HG03064 (cell line): Measurements from ENCODE around the gene TULP4.

Experiments
- ATAC-seq: cut with Tn5 transposase; IDR thresholded peaks from one replicate; pipeline ENCODE4 v1.9.1; 2021; ENCODE audit warnings: low read depth; ENCODE audit not compliant: unreplicated experiment

Gene TULP4

DNA sequence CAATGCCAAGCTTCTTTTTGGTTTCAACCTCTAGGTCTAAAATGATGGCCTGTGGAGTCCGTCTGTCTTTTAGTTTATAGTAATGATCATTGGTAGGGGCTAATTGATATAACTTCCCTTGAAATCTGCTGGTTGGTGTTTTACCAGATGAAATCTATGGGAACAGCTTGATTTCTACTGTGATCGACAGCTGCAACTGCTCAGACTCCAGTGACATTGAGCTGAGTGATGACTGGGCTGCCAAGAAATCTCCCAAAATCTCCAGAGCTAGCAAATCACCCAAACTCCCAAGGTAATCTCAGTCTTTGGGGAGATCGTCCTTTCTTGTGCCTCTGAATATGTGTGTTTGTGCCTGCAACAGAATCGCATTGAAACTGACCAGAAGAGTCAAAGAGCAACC, 177.2 kb downstream of the TULP4 start:
- no peak for ATAC-seq

GRCh38 chr6:158492881-158493280, 180.6 kb downstream of the TULP4 start:
- no peak for ATAC-seq

- ATAC-seq: no peak
Measured at GRCh38 chr6:158496700-158497099, 184.4 kb downstream of the TULP4 start.

DNA sequence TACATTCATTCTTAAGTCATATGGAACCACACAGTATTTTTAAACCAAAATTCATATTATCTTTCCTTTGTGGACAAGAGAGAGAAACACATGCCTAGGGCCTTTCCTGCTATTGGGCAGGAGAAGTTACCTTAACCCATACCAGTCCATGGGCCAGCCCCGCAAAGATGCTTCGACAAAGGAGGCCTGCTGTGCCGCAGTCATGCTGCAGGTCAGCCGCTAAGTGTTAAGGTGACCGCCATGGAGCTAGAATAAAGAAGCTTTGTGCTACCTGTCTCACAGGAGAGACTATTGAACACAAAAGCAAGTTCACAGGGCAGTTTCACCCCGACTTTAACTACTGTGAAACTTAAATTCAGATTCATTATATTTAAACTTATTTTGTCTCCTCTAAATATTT, 185.4 kb downstream of the TULP4 start:
- no peak for ATAC-seq

GRCh38 chr6:158498362-158498761, 186.1 kb downstream of the TULP4 start:
- ATAC-seq: no peak

GRCh38 chr6:158499601-158500000, 187.3 kb downstream of the TULP4 start:
- ATAC-seq: no peak

- ATAC-seq: no peak
Measured at GRCh38 chr6:158500016-158500735, 187.9 kb downstream of the TULP4 start.

DNA sequence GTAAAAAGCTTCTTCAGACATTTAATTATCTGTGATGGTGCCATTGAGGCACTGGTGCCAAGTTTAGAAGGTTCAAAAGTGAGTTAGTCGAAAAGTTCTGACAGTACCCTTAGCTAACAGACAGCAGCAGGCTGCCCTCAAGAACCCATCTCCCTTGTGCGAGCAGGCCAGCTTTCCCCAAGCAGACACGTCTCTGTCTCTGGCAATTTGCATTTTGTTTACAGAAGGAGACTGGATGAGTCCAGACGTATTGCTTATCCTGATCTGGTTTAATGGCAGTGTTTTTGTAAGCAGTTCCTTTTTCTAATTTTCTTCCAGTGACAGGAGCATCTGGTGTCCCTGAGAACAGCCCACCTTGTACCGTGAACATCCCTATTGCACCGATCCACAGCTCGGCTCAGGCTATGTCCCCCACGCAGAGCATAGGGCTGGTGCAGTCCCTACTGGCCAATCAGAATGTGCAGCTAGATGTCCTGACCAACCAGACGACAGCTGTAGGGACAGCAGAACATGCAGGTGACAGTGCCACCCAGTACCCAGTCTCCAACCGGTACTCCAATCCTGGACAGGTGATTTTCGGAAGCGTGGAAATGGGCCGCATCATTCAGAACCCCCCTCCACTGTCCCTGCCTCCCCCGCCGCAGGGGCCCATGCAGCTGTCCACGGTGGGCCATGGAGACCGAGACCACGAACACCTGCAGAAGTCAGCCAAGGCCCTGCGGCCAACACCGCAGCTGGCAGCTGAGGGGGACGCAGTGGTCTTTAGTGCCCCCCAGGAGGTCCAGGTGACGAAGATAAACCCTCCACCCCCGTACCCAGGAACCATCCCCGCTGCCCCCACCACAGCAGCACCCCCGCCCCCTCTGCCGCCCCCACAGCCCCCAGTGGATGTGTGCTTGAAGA, 189.3 kb downstream of the TULP4 start:
- ATAC-seq: no peak

GRCh38 chr6:158502263-158502950, 190.1 kb downstream of the TULP4 start:
- ATAC-seq: no peak

- no peak for ATAC-seq
Measured at GRCh38 chr6:158503222-158503621, 191.0 kb downstream of the TULP4 start.

DNA sequence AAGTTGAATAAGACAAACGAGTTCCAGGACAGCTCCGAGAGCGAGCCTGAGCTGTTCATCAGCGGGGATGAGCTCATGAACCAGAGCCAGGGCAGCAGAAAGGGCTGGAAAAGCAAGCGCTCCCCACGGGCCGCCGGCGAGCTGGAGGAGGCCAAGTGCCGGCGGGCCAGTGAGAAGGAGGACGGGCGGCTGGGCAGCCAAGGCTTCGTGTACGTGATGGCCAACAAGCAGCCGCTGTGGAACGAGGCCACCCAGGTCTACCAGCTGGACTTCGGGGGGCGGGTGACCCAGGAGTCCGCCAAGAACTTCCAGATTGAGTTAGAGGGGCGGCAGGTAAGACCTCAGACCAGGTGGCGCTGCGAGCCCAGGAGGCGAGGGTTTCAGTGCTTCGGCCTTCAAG, 191.6 kb downstream of the TULP4 start:
- ATAC-seq: no peak

DNA sequence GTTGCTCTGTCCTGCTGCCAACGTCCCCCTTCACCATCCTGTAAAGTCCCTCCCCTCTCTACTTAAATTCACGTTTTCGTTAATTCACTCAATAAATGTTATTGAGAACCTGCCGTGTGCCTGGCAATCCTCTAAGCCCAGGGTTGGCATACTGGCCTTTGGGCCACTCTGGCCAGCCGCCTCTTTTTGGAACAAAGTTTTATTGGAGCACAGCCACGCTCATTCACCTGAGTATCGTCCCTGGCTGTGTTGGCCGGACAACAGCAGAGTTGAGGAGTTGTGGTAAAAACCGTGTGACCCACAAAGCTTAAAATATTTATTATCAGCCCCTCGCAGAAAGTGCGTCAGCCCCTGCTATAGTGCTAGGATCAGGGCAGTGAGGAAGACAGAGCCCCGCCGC, 192.9 kb downstream of the TULP4 start:
- no peak for ATAC-seq

DNA sequence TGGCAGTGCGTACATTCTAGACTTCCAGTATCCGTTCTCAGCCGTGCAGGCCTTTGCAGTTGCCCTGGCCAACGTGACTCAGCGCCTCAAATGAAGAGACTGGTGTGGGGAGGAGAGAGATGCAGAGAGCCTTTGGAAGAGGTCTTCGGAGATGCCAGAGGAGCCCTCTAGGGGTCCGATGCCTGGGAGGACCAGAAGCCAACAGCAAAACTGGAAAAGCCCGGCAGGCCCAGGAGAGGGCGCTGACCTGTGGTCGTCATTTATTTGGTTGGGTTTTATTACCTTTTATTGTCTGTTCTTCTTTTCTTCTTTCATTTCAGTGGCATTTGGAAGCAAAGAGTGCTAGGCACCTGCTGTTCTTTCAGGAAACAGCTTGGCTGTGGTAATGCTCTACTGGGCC, 194.3 kb downstream of the TULP4 start:
- ATAC-seq: no peak

- no peak for ATAC-seq
Measured at GRCh38 chr6:158507174-158507573, 194.9 kb downstream of the TULP4 start.

DNA sequence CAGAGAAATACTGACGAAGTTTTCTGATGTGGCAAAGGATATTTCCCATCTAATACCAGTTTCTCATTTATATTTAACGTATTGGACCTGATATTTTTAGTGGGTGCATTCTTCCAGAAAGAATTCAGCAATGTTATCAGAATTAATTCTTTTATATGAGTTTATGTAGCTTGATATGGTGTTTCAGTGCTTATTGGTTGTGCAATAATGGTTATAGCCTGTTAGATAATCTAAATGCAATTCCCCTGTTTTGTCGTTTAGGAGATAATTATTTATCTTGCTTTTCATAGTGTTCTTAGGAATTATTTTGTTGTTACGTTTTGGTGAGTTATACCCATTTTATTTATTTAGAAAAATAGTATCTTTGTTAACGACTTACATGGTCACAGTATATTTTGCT, 196.2 kb downstream of the TULP4 start:
- no peak for ATAC-seq

GRCh38 chr6:158509465-158509864, 197.2 kb downstream of the TULP4 start:
- ATAC-seq: no peak

DNA sequence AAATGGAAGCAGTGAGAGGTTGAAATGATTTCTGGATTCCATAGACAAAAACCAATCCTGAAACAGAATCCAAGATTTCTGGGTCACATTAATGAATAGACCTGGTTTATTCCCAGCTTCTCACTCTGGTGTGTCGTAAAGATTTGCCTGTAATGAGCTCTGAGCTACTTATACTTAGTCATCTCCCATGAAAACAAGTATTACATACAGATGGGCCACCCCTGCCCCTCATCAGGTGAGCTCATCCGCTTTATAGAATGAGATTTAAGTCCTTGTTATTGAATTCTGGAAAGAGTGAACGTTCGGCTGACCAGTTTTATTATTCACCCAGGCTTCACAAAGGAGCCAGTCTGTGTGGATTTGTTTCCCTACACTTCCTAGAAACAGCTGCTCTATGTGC, 200.5 kb downstream of the TULP4 start:
- ATAC-seq: no peak

DNA sequence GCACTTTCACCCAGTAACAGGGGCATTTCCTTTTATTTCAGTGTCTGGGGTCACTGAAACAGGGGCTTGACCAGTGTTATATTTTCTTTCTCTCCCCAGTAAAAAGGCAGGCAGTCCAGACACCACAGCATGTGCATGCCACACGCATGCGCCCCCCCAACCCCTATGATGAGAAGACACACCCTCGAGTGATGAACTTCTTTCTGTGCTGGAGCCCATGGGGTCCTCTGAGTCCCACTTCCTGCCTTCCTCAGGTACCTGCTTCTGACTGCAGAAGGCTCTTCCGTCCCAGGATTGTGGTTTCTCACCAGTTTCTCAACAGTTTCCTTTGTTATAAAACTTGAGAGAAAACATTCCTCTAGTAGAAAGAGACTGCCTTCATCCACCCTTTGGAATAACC, 201.9 kb downstream of the TULP4 start:
- no peak for ATAC-seq

- ATAC-seq: no peak
Measured at GRCh38 chr6:158514991-158515390, 202.7 kb downstream of the TULP4 start.

GRCh38 chr6:158516098-158516497, 203.8 kb downstream of the TULP4 start:
- ATAC-seq: no peak

- ATAC-seq: no peak
Measured at GRCh38 chr6:158517038-158517437, 204.8 kb downstream of the TULP4 start.
